PC-3 (cell line): Measurements from ENCODE around the gene E2F1. TPM values are rescaled to one million over a fixed set of nuclear protein-coding genes. Genes with fewer than 3 reads are reported as not detected.

Experiments
- ATAC-seq: fragments of 200-7000 bp; cut with Tn5 transposase; 2 replicates; pipeline ENCODE4 v1.9.1; 2020; ENCODE audit warnings: mild to moderate bottlenecking, moderate library complexity
- BruUV-seq: library from RNA; stranded (reverse); fragments of 400-500 nt; replicated peaks from 2 replicates; lab custom pipeline; 2021; lab: Mats Ljungman, UMichigan
- CTCF ChIA-PET: fragments of 300-600 bp; sonication (Branson Sonifier 250); formaldehyde crosslinking; loops from one replicate; lab custom pipeline; 2022; ENCODE audit warnings: antibody characterized with exemption; lab: Charles Lee
- POLR2A ChIA-PET: fragments of 300-600 bp; sonication (Branson Sonifier 250); formaldehyde crosslinking; loops from one replicate; lab custom pipeline; 2022; ENCODE audit warnings: antibody characterized with exemption; ENCODE audit not compliant: unreplicated experiment; lab: Charles Lee
- DNase-seq: peaks from one replicate; pipeline ENCODE4 v3.0.0-alpha.2; 2015
- H2AFZ ChIP-seq: fragments of 300-600 bp; sonication (generic); 2 replicates; pipeline ENCODE4 v1.6.0; 2016; ENCODE audit warnings: antibody characterized with exemption, low read length
- H3F3A ChIP-seq: fragments of 300-600 bp; sonication (generic); one replicate; pipeline ENCODE4 v1.6.0; 2017; ENCODE audit warnings: antibody characterized with exemption, low read length, control low read depth, mild to moderate bottlenecking; ENCODE audit not compliant: unreplicated experiment
- H3K27ac ChIP-seq: fragments of 300-600 bp; sonication (generic); 2 replicates; pipeline ENCODE4 v1.5.1; 2016; ENCODE audit warnings: mild to moderate bottlenecking, low read length
- H3K27me3 ChIP-seq: fragments of 300-600 bp; sonication (generic); 2 replicates; pipeline ENCODE4 v1.6.1; 2016; ENCODE audit warnings: low read length, mixed read lengths
- H3K36me3 ChIP-seq: fragments of 300-600 bp; sonication (generic); 2 replicates; pipeline ENCODE4 v1.6.1; 2016; ENCODE audit warnings: low read depth, mixed run types, low read length, mixed read lengths
- H3K4me1 ChIP-seq: fragments of 300-600 bp; sonication (generic); 2 replicates; pipeline ENCODE4 v1.5.1; 2016; ENCODE audit warnings: low read length; ENCODE audit not compliant: insufficient read depth
- H3K4me2 ChIP-seq: fragments of 300-600 bp; sonication (generic); 2 replicates; pipeline ENCODE4 v1.6.0; 2016; ENCODE audit warnings: low read length
- H3K4me3 ChIP-seq: fragments of 300-600 bp; sonication (generic); 2 replicates; pipeline ENCODE4 v1.5.1; 2016; ENCODE audit warnings: mild to moderate bottlenecking, low read length, mixed read lengths
- H3K79me2 ChIP-seq: fragments of 300-600 bp; sonication (generic); 2 replicates; pipeline ENCODE4 v1.6.1; 2017; ENCODE audit warnings: low read length, mixed read lengths
- H3K9ac ChIP-seq: fragments of 300-600 bp; sonication (generic); 2 replicates; pipeline ENCODE4 v1.6.0; 2016; ENCODE audit warnings: mild to moderate bottlenecking, low read length
- H3K9me2 ChIP-seq: fragments of 300-600 bp; sonication (generic); replicated peaks from 2 replicates; pipeline ENCODE4 v1.6.1; 2016; ENCODE audit warnings: mixed run types, low read length, mixed read lengths
- H3K9me3 ChIP-seq: fragments of 300-600 bp; sonication (generic); 2 replicates; pipeline ENCODE4 v1.6.1; 2016; ENCODE audit warnings: low read length, mixed read lengths
- H4K20me1 ChIP-seq: fragments of 300-600 bp; sonication (generic); 2 replicates; pipeline ENCODE4 v1.6.1; 2016; ENCODE audit warnings: low read length, mixed read lengths
- CTCF ChIP-seq: fragments of 300-600 bp; sonication (generic); conservative IDR thresholded peaks from 2 replicates; pipeline ENCODE4 v1.5.1; 2017; ENCODE audit warnings: antibody characterized with exemption, low read depth, mild to moderate bottlenecking, low read length
- EZH2 ChIP-seq: fragments of 300-600 bp; sonication (generic); IDR thresholded peaks from one replicate; pipeline ENCODE4 v1.6.1; 2017; ENCODE audit warnings: antibody characterized with exemption, mild to moderate bottlenecking, low read length; ENCODE audit not compliant: unreplicated experiment
- EZH2phosphoT487 ChIP-seq: fragments of 300-600 bp; sonication (generic); IDR thresholded peaks from 2 replicates; pipeline ENCODE4 v1.6.1; 2018; ENCODE audit warnings: mild to moderate bottlenecking, antibody characterized with exemption, low read length, borderline replicate concordance
- intact Hi-C: fragments of 100-400 bp; cut with micrococcal nuclease; formaldehyde crosslinking; loops from 2 replicates; pipeline ENCODE4 v1.9.0; 2023
- total RNA-seq: library from RNA; depleted of rRNA; stranded (reverse); fragments of >200 nt; gene quantifications from 2 replicates; pipeline ENCODE4 v1.2.3, GENCODE V29; 2014

E2F1 gene
- total RNA-seq, 1 experiment from 2014 or later: 63.7 TPM

DNA sequence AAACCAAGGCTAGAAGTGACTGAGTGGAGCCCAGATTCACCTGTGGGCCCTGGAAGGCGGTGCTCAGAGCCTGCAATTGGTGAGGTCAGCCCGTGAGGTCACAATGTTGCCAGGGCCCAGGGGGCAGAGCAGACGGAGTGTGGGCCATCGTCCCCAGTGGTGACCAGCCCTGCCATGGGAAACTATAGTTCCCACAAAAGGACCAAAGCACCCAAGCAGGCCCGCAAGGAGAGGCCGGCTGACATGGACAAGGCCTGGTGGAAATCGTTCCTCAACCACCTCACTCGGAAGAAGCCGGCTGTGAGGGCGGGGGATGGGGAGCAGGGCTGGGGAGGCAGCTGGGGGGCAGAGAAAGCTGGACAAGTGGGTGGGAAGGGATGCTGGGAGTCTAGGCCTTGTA is 24.0 kb downstream of the E2F1 start, which contains the start of gene C20orf144:
TSS of gene C20orf144 (plus strand) at position 156 of the 400 bp plus-strand sequence. CDS start at position 175, 19 bp downstream.
- ATAC-seq: no peak
- no peaks in the 10 kb centered on the region for H3K79me2 ChIP-seq

GRCh38 chr20:33660685-33661058 is 25.5 kb downstream of the E2F1 start:
- Histone ChIP-seq H3K79me2 (no peaks in the 10 kb centered on the region), H4K20me1 (no peaks in the 10 kb centered on the region), H3F3A (no peaks in the 10 kb centered on the region), H3K4me3 (no peak overlapping the region), H3K27ac (no peak overlapping the region), H3K9me3 (no peaks in the 10 kb centered on the region), H3K9me2 (no peaks in the 10 kb centered on the region), H3K4me2 (no peak overlapping the region), H3K36me3 (no peaks in the 10 kb centered on the region; the same call in 1 of the 2 replicates), H3K9ac (no peak overlapping the region), H2AFZ (no peak overlapping the region), H3K27me3 (no peaks in the 10 kb centered on the region), H3K4me1 (peaks cover 14% of the 10 kb centered on the region; the same call in 1 of the 2 replicates)
- DNase-seq (no peak), ATAC-seq (no peak)
- intact Hi-C loops: no loop called here
- no peak for TF ChIP-seq EZH2phosphoT487
- TF ChIP-seq CTCF: no peak
- TF ChIP-seq EZH2: no peak
- ChIA-PET POLR2A (no interaction called here), CTCF (no interaction called here)
- no TSS peak for BruUV-seq

More for the DNA sequence above, 24.0 kb downstream of the E2F1 start, which contains the start of gene C20orf144:
- H3K27ac ChIP-seq: no peak within 1 kb of the TSS
- no peaks in the 10 kb centered on the region; the same call in 1 of the 2 replicates for H3K36me3 ChIP-seq
- H3K4me2 ChIP-seq: peak within 1 kb of the TSS; percentile 98
- H3K9ac ChIP-seq: peak within 1 kb of the TSS; percentile 73
- no TSS peak for BruUV-seq
- POLR2A ChIA-PET: no interaction called here
- no peaks in the 10 kb centered on the region for H3K9me2 ChIP-seq
- H4K20me1 ChIP-seq: no peaks in the 10 kb centered on the region
- H3K4me1 ChIP-seq: peaks cover 14% of the 10 kb centered on the region; the same call in 1 of the 2 replicates
- intact Hi-C loops: no loop called here
- CTCF ChIA-PET: no interaction called here
- no peaks in the 10 kb centered on the region for H3F3A ChIP-seq
- TF ChIP-seq CTCF (no peak), EZH2 (no peak), EZH2phosphoT487 (no peak)
- H2AFZ ChIP-seq: peak within 1 kb of the TSS; percentile 91
- H3K9me3 ChIP-seq: no peaks in the 10 kb centered on the region
- peak within 1 kb of the TSS; percentile 81 for H3K4me3 ChIP-seq
- no peak for DNase-seq
- H3K27me3 ChIP-seq: no peaks in the 10 kb centered on the region

DNA sequence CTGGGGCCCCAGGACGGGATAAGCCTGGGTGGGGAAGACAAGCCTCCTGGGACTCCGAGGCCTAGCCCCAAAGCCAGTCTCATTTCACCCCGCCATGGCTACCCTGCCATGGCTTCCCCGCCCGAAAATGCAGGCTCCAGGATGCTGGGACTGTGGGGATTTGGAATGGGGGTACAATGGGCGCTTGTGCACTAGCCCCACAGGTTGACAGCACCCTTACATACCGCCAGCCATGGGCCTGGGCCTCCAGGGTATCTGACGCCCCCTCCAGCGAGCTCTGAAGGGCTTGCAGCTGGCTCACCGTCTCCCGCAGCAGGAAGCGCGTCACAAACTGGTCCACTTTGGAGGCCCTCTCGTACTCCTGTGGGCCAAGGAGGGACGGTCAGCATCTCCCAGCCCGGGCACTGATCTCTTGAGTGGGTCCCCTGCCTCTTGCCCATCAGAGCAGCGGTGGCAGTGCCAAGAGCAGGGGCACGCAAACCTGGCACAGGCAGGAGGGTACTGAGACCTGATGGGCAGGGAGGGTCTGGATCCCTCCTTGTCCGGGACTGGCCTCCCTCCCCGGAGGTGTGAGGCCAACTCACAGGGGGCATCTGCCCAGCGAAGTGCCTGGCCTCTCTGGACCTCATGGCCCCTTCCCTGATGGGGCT is 26.0 kb downstream of the E2F1 start:
- Histone ChIP-seq H3K9me2 (no peaks in the 10 kb centered on the region), H3K4me3 (no peak overlapping the region), H3K36me3 (no peaks in the 10 kb centered on the region; the same call in 1 of the 2 replicates), H3F3A (no peaks in the 10 kb centered on the region), H3K27ac (no peak overlapping the region), H3K9ac (no peak overlapping the region), H3K4me2 (no peak overlapping the region), H3K79me2 (no peaks in the 10 kb centered on the region), H4K20me1 (no peaks in the 10 kb centered on the region), H3K4me1 (peaks cover 14% of the 10 kb centered on the region; the same call in 1 of the 2 replicates), H3K27me3 (no peaks in the 10 kb centered on the region), H3K9me3 (no peaks in the 10 kb centered on the region), H2AFZ (no peak overlapping the region)
- POLR2A ChIA-PET: no interaction called here
- CTCF ChIA-PET: no interaction called here
- intact Hi-C loops: no loop called here
- ATAC-seq (no peak), DNase-seq (no peak)
- TF ChIP-seq EZH2phosphoT487 (no peak), EZH2 (no peak), CTCF (no peak)
- no TSS peak for BruUV-seq
